OCI-LY1 (cell line): ENCODE measurements around the gene RABGGTB.

Source experiments
- EZH2 ChIP-seq: fragments of 200-600 bp; sonication (generic), shearing (Covaris generic); IDR thresholded peaks from 2 replicates; pipeline ENCODE4 v1.8.0; 2017; ENCODE audit warnings: borderline replicate concordance, mixed run types, mild to moderate bottlenecking, antibody characterized with exemption, low read length, moderate library complexity, mixed read lengths
- TF ChIP-seq, protein P1 (sequence below): fragments of 200-600 bp; sonication (generic), shearing (Covaris generic); IDR thresholded peaks from 2 replicates; pipeline ENCODE4 v1.5.1; 2017; ENCODE audit warnings: mild to moderate bottlenecking, antibody characterized with exemption, low read length, moderate library complexity, mixed read lengths

DNA sequence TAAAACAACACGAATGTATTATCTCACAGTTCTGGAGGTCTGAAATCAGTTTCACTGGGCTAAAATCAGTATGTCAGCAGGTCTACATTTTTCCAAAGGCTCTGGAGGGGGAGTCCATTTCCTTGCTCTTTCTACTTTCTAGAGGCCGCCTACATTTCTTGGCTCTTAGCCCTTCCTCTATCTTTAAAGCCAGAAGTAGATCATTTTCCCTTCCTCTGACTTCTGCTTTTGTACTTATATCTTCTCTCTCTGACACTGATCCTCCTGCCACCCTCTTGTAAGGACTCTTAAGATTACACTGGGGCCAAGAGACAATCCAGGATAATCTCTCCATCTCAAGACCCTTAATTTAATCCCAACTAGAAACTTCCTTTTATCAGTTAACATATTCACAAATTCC lies 52.0 kb downstream of the RABGGTB start:
- no peak for TF ChIP-seq EZH2
- TF ChIP-seq, protein P1, sequence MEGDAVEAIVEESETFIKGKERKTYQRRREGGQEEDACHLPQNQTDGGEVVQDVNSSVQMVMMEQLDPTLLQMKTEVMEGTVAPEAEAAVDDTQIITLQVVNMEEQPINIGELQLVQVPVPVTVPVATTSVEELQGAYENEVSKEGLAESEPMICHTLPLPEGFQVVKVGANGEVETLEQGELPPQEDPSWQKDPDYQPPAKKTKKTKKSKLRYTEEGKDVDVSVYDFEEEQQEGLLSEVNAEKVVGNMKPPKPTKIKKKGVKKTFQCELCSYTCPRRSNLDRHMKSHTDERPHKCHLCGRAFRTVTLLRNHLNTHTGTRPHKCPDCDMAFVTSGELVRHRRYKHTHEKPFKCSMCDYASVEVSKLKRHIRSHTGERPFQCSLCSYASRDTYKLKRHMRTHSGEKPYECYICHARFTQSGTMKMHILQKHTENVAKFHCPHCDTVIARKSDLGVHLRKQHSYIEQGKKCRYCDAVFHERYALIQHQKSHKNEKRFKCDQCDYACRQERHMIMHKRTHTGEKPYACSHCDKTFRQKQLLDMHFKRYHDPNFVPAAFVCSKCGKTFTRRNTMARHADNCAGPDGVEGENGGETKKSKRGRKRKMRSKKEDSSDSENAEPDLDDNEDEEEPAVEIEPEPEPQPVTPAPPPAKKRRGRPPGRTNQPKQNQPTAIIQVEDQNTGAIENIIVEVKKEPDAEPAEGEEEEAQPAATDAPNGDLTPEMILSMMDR = no peak
